GM12891 (cell line): ENCODE measurements around the gene MS4A15.

Experiments
- POLR2A ChIP-seq: IDR thresholded peaks from 2 replicates; pipeline ENCODE4 v1.6.1; 2011; ENCODE audit warnings: low read depth, low read length, control low read depth
- POLR2AphosphoS5 ChIP-seq: IDR thresholded peaks from 2 replicates; pipeline ENCODE4 v1.6.1; 2011; ENCODE audit warnings: low read depth, low read length, control low read depth
- SPI1 ChIP-seq: IDR thresholded peaks from 2 replicates; pipeline ENCODE4 v1.6.1; 2011; ENCODE audit warnings: low read depth, low read length, control low read depth
- TAF1 ChIP-seq: IDR thresholded peaks from 2 replicates; pipeline ENCODE4 v1.6.1; 2011; ENCODE audit warnings: low read depth, low read length, control low read depth

GRCh38 chr11:60748821-60749220 lies 7.8 kb upstream of the MS4A15 start:
- TF ChIP-seq POLR2AphosphoS5 (no peak), SPI1 (no peak), TAF1 (no peak), POLR2A (no peak)
